Breast epithelium (tissue), 3 donors: ENCODE results near the gene OPRD1.

Source experiments
- POLR2A ChIP-seq: fragments of 450-650 bp; IDR thresholded peaks from one replicate; pipeline ENCODE4 v1.6.1; 2016; ENCODE audit warnings: antibody characterized with exemption, mild to moderate bottlenecking, moderate library complexity
- POLR2AphosphoS5 ChIP-seq, 3 donors: sonication (generic); formaldehyde crosslinking; IDR thresholded peaks; one replicate each; pipeline ENCODE4 v1.6.1; 2017; ENCODE audit warnings: antibody characterized with exemption in 3 of 3
- TF ChIP-seq, protein P1 (sequence below), 3 donors: fragments of 450-650 bp; IDR thresholded peaks; one replicate each; pipeline ENCODE4 v1.5.1; 2016 to 2017; ENCODE audit warnings: antibody characterized with exemption in 3 of 3, mild to moderate bottlenecking in 3 of 3, moderate library complexity in 3 of 3

DNA sequence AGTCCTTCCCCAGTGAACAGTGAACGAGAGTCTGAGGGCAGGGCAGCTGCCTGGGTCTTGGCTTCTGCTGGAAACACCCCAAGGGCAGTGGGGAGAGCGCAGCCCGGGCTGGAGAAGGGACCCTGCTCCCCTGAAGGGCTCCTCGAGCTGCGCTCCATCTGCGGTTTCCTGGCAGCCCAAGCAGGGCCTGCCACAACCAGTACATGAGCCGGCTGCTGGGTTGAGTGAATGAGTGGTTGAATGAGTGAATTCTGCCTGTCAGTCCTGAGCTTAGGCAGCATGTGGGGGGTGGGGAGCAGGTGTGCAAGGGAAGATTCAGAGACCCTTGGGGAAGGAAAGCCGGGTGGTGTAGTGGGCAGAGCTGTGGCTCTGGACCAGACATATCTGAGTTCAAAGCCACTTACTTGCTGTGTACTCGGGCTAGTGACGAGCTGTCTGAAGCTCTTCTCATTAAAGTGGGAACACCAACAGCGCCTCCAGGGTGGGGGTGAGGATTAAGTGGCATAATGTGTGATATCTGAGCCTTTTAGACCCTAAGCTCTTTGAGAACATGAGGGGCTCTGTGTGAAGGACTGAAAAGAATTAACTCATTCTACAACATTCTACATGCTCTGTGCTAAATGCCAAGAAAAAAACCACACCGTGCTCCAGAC is 3.7 kb downstream of the OPRD1 start:
- TF ChIP-seq, protein P1, sequence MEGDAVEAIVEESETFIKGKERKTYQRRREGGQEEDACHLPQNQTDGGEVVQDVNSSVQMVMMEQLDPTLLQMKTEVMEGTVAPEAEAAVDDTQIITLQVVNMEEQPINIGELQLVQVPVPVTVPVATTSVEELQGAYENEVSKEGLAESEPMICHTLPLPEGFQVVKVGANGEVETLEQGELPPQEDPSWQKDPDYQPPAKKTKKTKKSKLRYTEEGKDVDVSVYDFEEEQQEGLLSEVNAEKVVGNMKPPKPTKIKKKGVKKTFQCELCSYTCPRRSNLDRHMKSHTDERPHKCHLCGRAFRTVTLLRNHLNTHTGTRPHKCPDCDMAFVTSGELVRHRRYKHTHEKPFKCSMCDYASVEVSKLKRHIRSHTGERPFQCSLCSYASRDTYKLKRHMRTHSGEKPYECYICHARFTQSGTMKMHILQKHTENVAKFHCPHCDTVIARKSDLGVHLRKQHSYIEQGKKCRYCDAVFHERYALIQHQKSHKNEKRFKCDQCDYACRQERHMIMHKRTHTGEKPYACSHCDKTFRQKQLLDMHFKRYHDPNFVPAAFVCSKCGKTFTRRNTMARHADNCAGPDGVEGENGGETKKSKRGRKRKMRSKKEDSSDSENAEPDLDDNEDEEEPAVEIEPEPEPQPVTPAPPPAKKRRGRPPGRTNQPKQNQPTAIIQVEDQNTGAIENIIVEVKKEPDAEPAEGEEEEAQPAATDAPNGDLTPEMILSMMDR (IDR thresholded peaks at IDR 0.05): no peak
- TF ChIP-seq POLR2A (no peak), POLR2AphosphoS5 (IDR thresholded peaks at IDR 0.05) (no peak)
